Gastroesophageal sphincter (tissue), 3 donors: ENCODE results near the gene ARHGAP21.

ENCODE experiments used
- CTCF ChIP-seq, 4 experiments: fragments of 200-600 bp in 2 of 4; fragments of 450-650 bp in 2 of 4; sonication (generic) in 1 of 4; IDR thresholded peaks; one replicate each; pipeline ENCODE4 v1.5.1; 2017 to 2019; ENCODE audit warnings: antibody characterized with exemption in 4 of 4, mild to moderate bottlenecking in 2 of 4, moderate library complexity in 2 of 4
- EP300 ChIP-seq: sonication (generic); formaldehyde crosslinking; IDR thresholded peaks from one replicate; pipeline ENCODE4 v1.6.1; 2017; ENCODE audit warnings: antibody characterized with exemption, mild to moderate bottlenecking
- POLR2A ChIP-seq, 2 donors: fragments of 450-650 bp; IDR thresholded peaks; one replicate each; pipeline ENCODE4 v1.6.1; 2017; ENCODE audit warnings: antibody characterized with exemption in 2 of 2, mild to moderate bottlenecking in 2 of 2, moderate library complexity in 1 of 2
- POLR2AphosphoS5 ChIP-seq: sonication (generic); formaldehyde crosslinking; IDR thresholded peaks from one replicate; pipeline ENCODE4 v1.6.1; 2017; ENCODE audit warnings: antibody characterized with exemption

DNA sequence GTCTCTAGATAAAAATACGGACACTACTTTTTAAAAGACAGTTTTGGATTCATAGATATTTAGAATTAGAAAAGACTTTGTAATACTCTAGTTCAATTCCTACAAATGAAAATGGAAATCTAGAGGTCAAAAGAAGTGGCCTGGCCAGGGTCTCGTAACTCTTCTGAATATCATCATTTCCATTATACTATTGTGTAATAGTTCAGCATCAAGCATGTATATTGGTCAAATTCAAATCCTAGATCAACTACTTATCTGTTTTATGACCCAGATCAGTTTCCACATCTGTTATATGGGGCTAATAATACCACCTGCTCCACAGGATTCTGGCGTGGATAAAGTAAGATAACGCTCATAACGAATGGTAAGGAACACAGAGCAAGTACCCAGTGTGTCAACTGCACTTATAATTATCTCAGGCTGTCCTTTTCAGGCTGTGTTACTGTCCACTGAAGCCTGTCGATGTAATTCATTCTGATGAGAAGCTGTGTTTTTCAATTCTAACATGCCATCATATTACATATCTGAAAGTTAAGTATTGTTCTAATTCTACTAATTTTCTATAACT is 54.3 kb downstream of the ARHGAP21 start:
- TF ChIP-seq CTCF (IDR thresholded peaks at IDR 0.05) (no peak), EP300 (no peak), POLR2AphosphoS5 (no peak), POLR2A (IDR thresholded peaks at IDR 0.05) (no peak)
